ENCODE data around the gene SLPI.

The SLPI gene

DNA sequence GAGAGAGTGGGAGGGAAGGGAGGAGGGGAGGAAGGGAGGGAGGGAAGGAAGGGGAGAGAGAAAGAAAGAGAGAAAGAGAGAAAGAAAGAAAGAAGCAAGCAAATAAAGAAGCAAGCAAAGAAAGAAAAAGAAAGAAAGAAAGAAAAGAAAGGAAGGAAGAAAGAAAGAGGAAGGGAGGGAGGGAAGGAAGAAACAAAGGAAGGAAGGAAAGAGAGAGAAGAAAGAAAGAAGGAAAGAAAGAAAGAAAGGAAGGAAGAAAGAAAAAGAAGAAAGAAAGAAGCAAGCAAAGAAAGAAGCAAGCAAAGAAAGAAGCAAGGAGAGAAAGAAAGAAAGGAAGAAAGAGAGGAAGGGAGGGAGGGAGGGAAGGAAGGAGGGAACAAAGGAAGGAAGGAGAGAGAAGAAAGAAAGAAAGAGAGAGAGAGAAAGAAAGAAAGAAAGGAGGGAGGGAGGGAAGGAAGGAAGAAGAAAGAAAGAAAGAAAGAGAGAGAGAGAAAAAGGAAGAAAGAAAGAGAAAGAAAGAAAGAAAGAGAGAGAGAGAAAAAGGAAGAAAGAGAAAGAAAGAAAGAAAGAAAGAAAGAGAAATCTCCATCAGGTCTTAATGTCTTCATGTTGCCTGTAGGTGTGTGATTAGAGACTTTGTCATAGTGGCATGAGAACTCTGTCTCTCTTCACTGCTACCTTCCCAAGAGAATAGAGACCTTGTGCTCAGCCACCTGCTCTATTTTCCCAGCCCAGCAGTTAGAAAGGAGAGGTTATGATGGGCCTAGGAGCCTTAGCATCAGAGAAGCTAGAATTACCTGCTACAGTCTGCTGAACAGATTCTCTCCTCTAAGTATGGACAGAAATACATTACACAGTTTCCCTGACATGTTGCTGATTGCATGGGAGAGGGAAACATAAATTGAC is 42.5 kb downstream of the SLPI start:
- no peak for DNase-seq

DNA sequence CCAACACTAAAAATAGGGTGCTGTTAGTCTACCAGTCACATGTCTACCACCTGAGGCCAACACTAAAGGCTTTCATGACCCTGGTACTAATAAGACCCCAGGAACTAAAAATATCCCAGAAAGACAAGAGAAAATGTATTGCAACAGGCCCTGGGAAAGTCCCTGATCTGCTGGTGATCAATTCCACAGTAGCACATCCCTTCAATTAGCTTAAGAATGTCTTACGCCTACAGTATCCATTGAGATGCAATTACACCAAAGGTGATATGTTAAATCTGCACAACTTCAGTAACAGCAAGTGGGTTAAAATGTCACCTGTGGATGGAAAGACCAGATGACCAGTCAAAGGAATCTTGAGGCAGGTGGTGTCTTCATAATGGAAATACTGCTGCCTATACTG is 44.4 kb downstream of the SLPI start:
- no peak for DNase-seq

DNA sequence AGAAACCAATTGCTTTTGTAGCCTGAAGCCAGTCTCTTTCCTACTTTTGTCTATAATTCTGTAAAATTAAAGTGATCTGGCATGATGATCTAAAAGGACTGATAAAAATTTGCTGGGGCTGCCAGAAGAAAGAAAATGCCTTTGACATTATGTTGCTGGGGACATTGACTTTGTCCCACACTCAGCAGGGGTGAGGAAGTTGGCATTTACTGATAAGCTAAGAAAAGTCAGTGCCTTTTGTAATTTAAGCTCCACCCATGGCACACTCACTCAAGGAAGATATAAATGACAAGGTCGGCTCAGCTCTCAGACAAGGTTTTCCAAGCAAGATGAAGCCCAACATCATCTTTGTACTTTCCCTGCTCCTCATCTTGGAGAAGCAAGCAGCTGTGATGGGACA is 47.6 kb downstream of the SLPI start, which contains the start of gene SEMG1:
SEMG1 (plus strand) TSS at position 309 of the 400 bp plus-strand sequence; CDS start at position 330, 21 bp downstream.
- DNase-seq, result no peak
